RWPE2 (cell line): Measurements from ENCODE around the gene PPP1R37.
A peak's percentile ranks its signal among the peaks of the same experiment; 100 is the strongest.

Experiments used
- ATAC-seq: fragments of 200-7000 bp; cut with Tn5 transposase; 3 replicates; pipeline ENCODE4 v1.9.1; 2021; ENCODE audit warnings: low read depth
- DNase-seq: peaks from one replicate; pipeline ENCODE4 v3.0.0-alpha.2; 2020; ENCODE audit warnings: low spot score
- H3K27ac ChIP-seq: fragments of 450-650 bp; 2 replicates; pipeline ENCODE4 v1.5.1; 2017; ENCODE audit warnings: mild to moderate bottlenecking; ENCODE audit not compliant: poor library complexity, severe bottlenecking
- H3K27me3 ChIP-seq: fragments of 250-450 bp; sonication (Bioruptor Pico); 2 replicates; pipeline ENCODE4 v1.5.1; 2021; ENCODE audit warnings: mild to moderate bottlenecking, moderate library complexity; ENCODE audit not compliant: insufficient read depth, poor library complexity, severe bottlenecking
- H3K36me3 ChIP-seq: fragments of 250-450 bp; sonication (Bioruptor Pico); 2 replicates; pipeline ENCODE4 v1.5.1; 2020; ENCODE audit warnings: low read depth, mild to moderate bottlenecking, moderate library complexity
- H3K4me1 ChIP-seq: fragments of 250-450 bp; sonication (Bioruptor Pico); 2 replicates; pipeline ENCODE4 v1.5.1; 2021; ENCODE audit warnings: mild to moderate bottlenecking, moderate library complexity; ENCODE audit not compliant: insufficient read depth, poor library complexity, severe bottlenecking
- H3K4me3 ChIP-seq: fragments of 250-450 bp; sonication (Bioruptor Pico); 2 replicates; pipeline ENCODE4 v1.5.1; 2021; ENCODE audit warnings: mild to moderate bottlenecking, moderate library complexity; ENCODE audit not compliant: severe bottlenecking
- H3K9me3 ChIP-seq: fragments of 250-450 bp; sonication (Bioruptor Pico); 2 replicates; pipeline ENCODE4 v1.5.1; 2021; ENCODE audit warnings: mild to moderate bottlenecking, moderate library complexity; ENCODE audit not compliant: severe bottlenecking
- TF ChIP-seq, protein P1 (sequence below): fragments of 450-650 bp; IDR thresholded peaks from one replicate; pipeline ENCODE4 v1.5.1; 2017; ENCODE audit warnings: mild to moderate bottlenecking, moderate library complexity; ENCODE audit not compliant: poor library complexity, severe bottlenecking

PPP1R37 gene

GRCh38 chr19:45066921-45067661 lies 25.9 kb upstream of the PPP1R37 start:
- peaks cover 56% of the 10 kb centered on the region for H3K36me3 ChIP-seq
- H3K9me3 ChIP-seq: no peaks in the 10 kb centered on the region
- H3K4me1 ChIP-seq: no peaks in the 10 kb centered on the region
- DNase-seq (no peak), ATAC-seq (no peak)
- H3K27me3 ChIP-seq: no peaks in the 10 kb centered on the region
- H3K4me3 ChIP-seq: no peak overlapping the region
- H3K27ac ChIP-seq: no peak overlapping the region
- TF ChIP-seq, protein P1, sequence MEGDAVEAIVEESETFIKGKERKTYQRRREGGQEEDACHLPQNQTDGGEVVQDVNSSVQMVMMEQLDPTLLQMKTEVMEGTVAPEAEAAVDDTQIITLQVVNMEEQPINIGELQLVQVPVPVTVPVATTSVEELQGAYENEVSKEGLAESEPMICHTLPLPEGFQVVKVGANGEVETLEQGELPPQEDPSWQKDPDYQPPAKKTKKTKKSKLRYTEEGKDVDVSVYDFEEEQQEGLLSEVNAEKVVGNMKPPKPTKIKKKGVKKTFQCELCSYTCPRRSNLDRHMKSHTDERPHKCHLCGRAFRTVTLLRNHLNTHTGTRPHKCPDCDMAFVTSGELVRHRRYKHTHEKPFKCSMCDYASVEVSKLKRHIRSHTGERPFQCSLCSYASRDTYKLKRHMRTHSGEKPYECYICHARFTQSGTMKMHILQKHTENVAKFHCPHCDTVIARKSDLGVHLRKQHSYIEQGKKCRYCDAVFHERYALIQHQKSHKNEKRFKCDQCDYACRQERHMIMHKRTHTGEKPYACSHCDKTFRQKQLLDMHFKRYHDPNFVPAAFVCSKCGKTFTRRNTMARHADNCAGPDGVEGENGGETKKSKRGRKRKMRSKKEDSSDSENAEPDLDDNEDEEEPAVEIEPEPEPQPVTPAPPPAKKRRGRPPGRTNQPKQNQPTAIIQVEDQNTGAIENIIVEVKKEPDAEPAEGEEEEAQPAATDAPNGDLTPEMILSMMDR: no peak

GRCh38 chr19:45068041-45068440 lies 24.9 kb upstream of the PPP1R37 start:
- peaks cover 50% of the 10 kb centered on the region for H3K36me3 ChIP-seq
- no peak overlapping the region for H3K4me3 ChIP-seq
- H3K9me3 ChIP-seq: no peaks in the 10 kb centered on the region
- H3K27ac ChIP-seq: no peak overlapping the region
- DNase-seq (no peak), ATAC-seq (no peak)
- TF ChIP-seq, protein P1: no peak
- H3K27me3 ChIP-seq: no peaks in the 10 kb centered on the region
- no peaks in the 10 kb centered on the region for H3K4me1 ChIP-seq

DNA sequence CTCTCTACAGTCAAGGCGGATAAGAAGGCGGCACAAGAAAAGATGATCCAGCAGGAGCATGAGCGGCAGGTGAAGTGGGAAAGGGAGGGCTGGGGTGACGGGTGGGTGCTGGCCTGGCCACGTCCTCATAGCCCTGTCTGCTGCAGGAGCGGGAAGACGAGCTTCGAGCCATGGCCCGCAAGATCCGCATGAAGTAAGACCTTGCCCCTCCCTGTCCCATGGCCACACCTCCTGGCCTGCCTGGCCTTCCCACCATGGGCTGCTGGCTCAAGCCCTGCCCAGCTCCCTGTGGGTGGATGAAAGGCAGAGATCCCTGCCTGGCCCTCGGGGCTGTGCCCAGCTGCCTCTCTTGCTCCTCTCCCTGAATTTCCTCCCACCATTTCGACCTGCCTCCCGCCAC lies 23.9 kb upstream of the PPP1R37 start:
- Histone ChIP-seq H3K27me3 (no peaks in the 10 kb centered on the region), H3K4me3 (no peak overlapping the region), H3K36me3 (peaks cover 44% of the 10 kb centered on the region), H3K27ac (no peak overlapping the region), H3K4me1 (no peaks in the 10 kb centered on the region), H3K9me3 (no peaks in the 10 kb centered on the region)
- DNase-seq (no peak), ATAC-seq (peak; percentile 87)
- TF ChIP-seq, protein P1: no peak

DNA sequence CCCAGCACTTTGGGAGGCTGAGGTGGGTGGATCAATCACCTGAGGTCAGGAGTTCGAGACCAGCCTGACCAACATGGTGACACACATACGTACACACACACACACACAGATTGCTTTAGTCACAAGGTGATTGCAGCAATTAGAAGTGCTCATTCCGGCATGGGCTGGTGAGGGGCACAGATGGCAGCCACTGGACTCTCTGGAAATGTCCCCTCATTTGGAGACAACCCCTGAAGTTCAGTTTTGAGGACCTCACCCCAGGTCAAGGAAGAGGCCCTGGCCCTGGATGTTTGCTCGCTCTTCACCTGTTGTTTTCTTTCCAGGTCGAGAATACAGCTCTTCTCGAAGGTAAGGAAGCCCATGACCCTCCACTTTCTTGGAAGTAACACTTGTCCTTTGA lies 22.8 kb upstream of the PPP1R37 start:
- H3K27ac ChIP-seq: no peak overlapping the region
- DNase-seq (no peak), ATAC-seq (no peak)
- no peak overlapping the region for H3K4me3 ChIP-seq
- no peaks in the 10 kb centered on the region for H3K9me3 ChIP-seq
- TF ChIP-seq, protein P1: no peak
- no peaks in the 10 kb centered on the region for H3K4me1 ChIP-seq
- H3K27me3 ChIP-seq: no peaks in the 10 kb centered on the region
- peaks cover 36% of the 10 kb centered on the region for H3K36me3 ChIP-seq

DNA sequence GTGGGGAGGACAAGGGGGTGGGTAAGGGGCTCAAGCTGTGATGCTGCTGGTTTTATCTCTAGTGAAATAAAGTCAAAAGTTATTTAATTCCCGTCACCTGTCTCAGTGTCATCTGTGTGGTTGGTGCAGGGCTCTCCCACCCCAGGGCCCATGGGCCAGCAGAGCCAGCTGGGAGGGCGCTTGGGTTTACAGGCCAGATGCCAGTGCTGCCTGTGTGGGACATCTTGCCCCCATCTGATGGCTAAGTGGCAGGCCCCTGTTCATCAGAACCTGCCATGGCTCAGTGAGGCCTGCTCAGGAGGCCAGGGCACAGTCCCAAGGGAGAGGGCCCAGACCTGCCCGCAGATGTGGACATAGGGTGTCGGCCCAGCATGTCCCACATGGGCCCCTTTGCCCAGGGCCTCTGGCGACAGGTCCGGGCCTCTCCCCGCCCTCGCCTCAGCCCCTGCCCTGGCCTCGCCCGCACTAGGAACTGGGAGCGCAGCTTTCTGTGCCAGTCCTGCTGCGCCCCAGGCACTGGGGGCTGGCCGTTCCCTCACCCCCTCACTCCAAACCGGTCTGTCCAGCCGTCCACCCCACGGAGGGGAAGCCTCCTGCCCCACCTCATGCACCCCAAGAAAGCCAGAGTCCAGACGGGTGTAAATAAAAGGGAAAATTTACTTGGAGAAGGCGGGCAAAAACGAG lies 22.0 kb upstream of the PPP1R37 start:
- H3K4me3 ChIP-seq: no peak overlapping the region
- no peaks in the 10 kb centered on the region for H3K9me3 ChIP-seq
- no peaks in the 10 kb centered on the region for H3K4me1 ChIP-seq
- ATAC-seq (no peak), DNase-seq (no peak)
- H3K27ac ChIP-seq: no peak overlapping the region
- H3K36me3 ChIP-seq: peaks cover 33% of the 10 kb centered on the region
- TF ChIP-seq, protein P1: no peak
- no peaks in the 10 kb centered on the region for H3K27me3 ChIP-seq
